Astrocyte of the cerebellum (primary cell): ENCODE results near the gene UBN1.

Experiments
- DNase-seq: peaks from one replicate; pipeline ENCODE4 v3.0.0-alpha.2; 2011; ENCODE audit warnings: low read depth
- H3K4me3 ChIP-seq: 2 replicates; pipeline ENCODE4 v1.5.1; 2011; ENCODE audit warnings: mild to moderate bottlenecking, low read depth, low read length, moderate library complexity
- CTCF ChIP-seq: IDR thresholded peaks from 2 replicates; pipeline ENCODE4 v1.5.1; 2012; ENCODE audit warnings: low read length, low read depth, moderate library complexity, mild to moderate bottlenecking; ENCODE audit errors: missing control alignments
- in situ Hi-C: cut with HindIII; loops from 2 replicates; pipeline ENCODE4 v1.10.0; 2017; ENCODE audit warnings: low sequenced_read_pairs

The UBN1 gene

DNA sequence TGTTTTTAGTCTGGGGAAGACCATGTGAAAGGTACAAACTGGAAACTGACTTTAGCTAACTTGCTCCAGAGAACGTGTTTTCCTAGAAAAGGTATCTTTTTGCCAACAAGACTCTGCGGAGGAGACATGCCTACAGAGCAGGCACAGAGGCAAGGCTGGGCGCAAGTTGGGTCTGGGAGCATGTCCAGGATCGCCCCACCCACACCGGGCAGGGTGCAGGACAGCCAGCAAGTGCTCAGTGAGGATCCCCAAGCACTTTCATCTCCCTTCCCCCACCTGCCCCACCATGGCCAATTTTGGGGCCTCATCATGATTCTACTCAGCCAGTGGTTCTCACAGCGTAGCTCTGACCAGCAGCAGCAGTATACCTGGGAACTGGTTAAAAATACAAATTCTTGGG is 26.6 kb upstream of the UBN1 start:
- DNase-seq: no peak
- in situ Hi-C loops: no loop called here
- no peak overlapping the region for H3K4me3 ChIP-seq
- TF ChIP-seq CTCF: no peak

DNA sequence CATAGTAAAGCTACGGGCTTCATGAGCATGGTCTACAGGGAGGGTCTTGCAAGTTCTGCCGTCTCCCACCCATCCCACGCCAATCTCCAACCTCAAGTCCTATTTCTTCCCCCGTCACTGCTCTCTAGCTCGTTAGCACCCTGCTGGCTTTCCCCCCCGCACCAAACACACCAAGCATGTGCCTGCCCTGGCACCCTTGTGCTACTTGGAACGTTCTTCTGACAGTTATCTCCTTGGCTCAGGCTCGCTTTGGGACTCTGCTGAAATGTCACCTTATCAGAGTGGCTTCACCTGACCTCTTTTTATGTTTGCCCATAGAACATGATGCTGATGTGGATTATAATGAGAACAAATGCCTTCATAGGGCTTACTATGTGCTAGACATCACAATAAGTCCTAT is 22.1 kb upstream of the UBN1 start:
- in situ Hi-C loops: no loop called here
- TF ChIP-seq CTCF: no peak
- H3K4me3 ChIP-seq: no peak overlapping the region
- DNase-seq: no peak

DNA sequence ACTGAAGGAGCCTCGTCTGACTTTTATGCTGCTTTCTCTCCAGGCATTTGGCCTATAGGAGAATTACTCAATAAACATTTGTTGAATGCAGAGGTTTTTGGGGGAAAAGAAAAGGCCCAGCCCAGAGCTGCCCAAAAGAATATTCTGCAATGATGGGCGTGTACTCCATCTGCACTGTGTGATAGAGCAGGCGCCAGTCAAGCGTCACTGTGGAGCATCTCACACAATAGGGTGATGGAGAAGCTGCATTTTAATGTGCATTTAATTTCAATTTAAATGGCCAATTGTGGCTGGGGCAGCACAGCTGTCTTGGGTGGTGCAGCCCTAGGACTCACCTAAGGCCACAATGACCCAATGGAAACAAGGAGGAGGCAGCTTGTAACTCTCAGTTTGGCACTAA is 20.8 kb upstream of the UBN1 start:
- H3K4me3 ChIP-seq: no peak overlapping the region
- no peak for TF ChIP-seq CTCF
- in situ Hi-C loops: no loop called here
- no peak for DNase-seq

GRCh38 chr16:4826980-4827379 is 20.3 kb upstream of the UBN1 start:
- in situ Hi-C loops: no loop called here
- DNase-seq: no peak
- no peak for TF ChIP-seq CTCF

GRCh38 chr16:4828567-4829321 is 18.5 kb upstream of the UBN1 start:
- H3K4me3 ChIP-seq: no peak overlapping the region
- DNase-seq: no peak
- TF ChIP-seq CTCF: no peak
- in situ Hi-C loops: no loop called here

More at GRCh38 chr16:4826980-4827379, 20.3 kb upstream of the UBN1 start:
- H3K4me3 ChIP-seq: no peak overlapping the region

DNA sequence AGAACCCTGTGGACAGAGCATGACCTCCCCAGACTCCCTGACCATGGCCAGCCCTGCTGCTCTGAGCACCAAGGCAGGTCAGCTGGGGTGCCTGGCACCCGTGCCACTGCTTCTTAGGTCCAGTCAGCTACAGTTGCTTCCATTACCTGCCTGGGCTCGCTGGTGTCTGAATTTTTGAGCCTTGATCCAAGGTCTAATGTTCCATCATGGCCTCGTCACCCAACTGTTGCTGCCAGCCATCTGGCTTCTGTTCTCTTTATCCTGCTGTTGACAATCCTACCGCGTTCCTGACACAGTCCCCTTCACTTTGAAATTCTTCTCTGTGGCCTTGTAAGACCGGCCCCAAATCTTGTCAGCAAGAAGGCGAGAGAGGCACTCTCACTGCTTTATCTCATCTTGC is 16.9 kb upstream of the UBN1 start:
- H3K4me3 ChIP-seq: no peak overlapping the region
- DNase-seq: no peak
- TF ChIP-seq CTCF: no peak
- in situ Hi-C loops: loop anchor here (5.0 kb wide), 1 partner anchor 37 kb away; no protein-coding TSS in a partner anchor
